Measurements from ENCODE around the gene LMTK3.

DNA sequence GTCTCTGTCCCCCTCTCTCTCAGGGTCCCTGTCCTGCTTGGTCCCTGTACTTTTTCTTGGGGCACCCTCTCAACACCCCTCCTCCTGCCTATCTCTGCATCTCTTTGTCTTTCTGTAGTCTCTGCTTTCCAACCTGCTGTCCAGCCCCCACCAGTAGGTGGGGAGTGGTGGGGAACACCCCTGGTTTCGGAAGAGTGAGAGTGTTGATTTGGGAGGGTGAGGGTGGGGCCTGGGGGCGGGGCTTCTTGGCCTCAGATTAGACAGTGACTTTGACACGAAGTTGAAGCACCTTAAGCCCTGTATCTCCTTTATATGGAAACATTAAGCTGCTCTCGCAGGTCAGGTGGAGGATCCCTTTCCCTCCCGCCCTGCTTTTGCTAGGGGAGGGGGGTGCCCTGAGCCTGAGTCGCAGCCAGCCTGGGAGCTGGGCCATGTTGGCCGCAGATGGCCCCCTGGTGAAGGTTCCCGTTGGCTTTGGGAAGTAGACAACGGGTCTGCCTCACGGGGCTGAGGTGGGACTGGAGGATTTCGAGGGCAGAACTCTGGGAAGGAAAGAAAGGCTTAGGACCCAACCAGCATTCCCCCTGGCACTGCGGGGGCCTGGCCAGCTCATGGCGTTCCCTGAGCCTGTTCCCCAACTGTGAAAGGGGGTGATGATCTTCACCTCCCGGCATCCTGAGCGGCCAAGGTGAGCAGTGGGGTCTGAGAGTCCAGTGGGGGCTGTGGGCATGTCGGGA is 56.3 kb downstream of the LMTK3 start, which contains the start of gene KCNJ14:
- TF ChIP-seq, protein P1, sequence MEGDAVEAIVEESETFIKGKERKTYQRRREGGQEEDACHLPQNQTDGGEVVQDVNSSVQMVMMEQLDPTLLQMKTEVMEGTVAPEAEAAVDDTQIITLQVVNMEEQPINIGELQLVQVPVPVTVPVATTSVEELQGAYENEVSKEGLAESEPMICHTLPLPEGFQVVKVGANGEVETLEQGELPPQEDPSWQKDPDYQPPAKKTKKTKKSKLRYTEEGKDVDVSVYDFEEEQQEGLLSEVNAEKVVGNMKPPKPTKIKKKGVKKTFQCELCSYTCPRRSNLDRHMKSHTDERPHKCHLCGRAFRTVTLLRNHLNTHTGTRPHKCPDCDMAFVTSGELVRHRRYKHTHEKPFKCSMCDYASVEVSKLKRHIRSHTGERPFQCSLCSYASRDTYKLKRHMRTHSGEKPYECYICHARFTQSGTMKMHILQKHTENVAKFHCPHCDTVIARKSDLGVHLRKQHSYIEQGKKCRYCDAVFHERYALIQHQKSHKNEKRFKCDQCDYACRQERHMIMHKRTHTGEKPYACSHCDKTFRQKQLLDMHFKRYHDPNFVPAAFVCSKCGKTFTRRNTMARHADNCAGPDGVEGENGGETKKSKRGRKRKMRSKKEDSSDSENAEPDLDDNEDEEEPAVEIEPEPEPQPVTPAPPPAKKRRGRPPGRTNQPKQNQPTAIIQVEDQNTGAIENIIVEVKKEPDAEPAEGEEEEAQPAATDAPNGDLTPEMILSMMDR (IDR thresholded peaks at IDR 0.05) = no peak
- TF ChIP-seq EP300 (IDR thresholded peaks at IDR 0.05) (no peak), POLR2A (IDR thresholded peaks at IDR 0.05) (no peak)

Data from suprapubic skin (tissue), 3 donors.